PC-3 (cell line): Measurements from ENCODE around the gene ARHGAP27. TPM values are rescaled to one million over a fixed set of nuclear protein-coding genes. Genes with fewer than 3 reads are reported as not detected.

ENCODE experiments used
- ATAC-seq: fragments of 200-7000 bp; cut with Tn5 transposase; 2 replicates; pipeline ENCODE4 v1.9.1; 2020; ENCODE audit warnings: mild to moderate bottlenecking, moderate library complexity
- BruUV-seq: library from RNA; stranded (reverse); fragments of 400-500 nt; replicated peaks from 2 replicates; lab custom pipeline; 2021; lab: Mats Ljungman, UMichigan
- CTCF ChIA-PET: fragments of 300-600 bp; sonication (Branson Sonifier 250); formaldehyde crosslinking; loops from one replicate; lab custom pipeline; 2022; ENCODE audit warnings: antibody characterized with exemption; lab: Charles Lee
- POLR2A ChIA-PET: fragments of 300-600 bp; sonication (Branson Sonifier 250); formaldehyde crosslinking; loops from one replicate; lab custom pipeline; 2022; ENCODE audit warnings: antibody characterized with exemption; ENCODE audit not compliant: unreplicated experiment; lab: Charles Lee
- DNase-seq: peaks from one replicate; pipeline ENCODE4 v3.0.0-alpha.2; 2015
- H2AFZ ChIP-seq: fragments of 300-600 bp; sonication (generic); 2 replicates; pipeline ENCODE4 v1.6.0; 2016; ENCODE audit warnings: antibody characterized with exemption, low read length
- H3F3A ChIP-seq: fragments of 300-600 bp; sonication (generic); one replicate; pipeline ENCODE4 v1.6.0; 2017; ENCODE audit warnings: antibody characterized with exemption, low read length, control low read depth, mild to moderate bottlenecking; ENCODE audit not compliant: unreplicated experiment
- H3K27ac ChIP-seq: fragments of 300-600 bp; sonication (generic); 2 replicates; pipeline ENCODE4 v1.5.1; 2016; ENCODE audit warnings: mild to moderate bottlenecking, low read length
- H3K27me3 ChIP-seq: fragments of 300-600 bp; sonication (generic); 2 replicates; pipeline ENCODE4 v1.6.1; 2016; ENCODE audit warnings: low read length, mixed read lengths
- H3K36me3 ChIP-seq: fragments of 300-600 bp; sonication (generic); 2 replicates; pipeline ENCODE4 v1.6.1; 2016; ENCODE audit warnings: low read depth, mixed run types, low read length, mixed read lengths
- H3K4me1 ChIP-seq: fragments of 300-600 bp; sonication (generic); 2 replicates; pipeline ENCODE4 v1.5.1; 2016; ENCODE audit warnings: low read length; ENCODE audit not compliant: insufficient read depth
- H3K4me2 ChIP-seq: fragments of 300-600 bp; sonication (generic); 2 replicates; pipeline ENCODE4 v1.6.0; 2016; ENCODE audit warnings: low read length
- H3K4me3 ChIP-seq: fragments of 300-600 bp; sonication (generic); 2 replicates; pipeline ENCODE4 v1.5.1; 2016; ENCODE audit warnings: mild to moderate bottlenecking, low read length, mixed read lengths
- H3K79me2 ChIP-seq: fragments of 300-600 bp; sonication (generic); 2 replicates; pipeline ENCODE4 v1.6.1; 2017; ENCODE audit warnings: low read length, mixed read lengths
- H3K9ac ChIP-seq: fragments of 300-600 bp; sonication (generic); 2 replicates; pipeline ENCODE4 v1.6.0; 2016; ENCODE audit warnings: mild to moderate bottlenecking, low read length
- H3K9me2 ChIP-seq: fragments of 300-600 bp; sonication (generic); replicated peaks from 2 replicates; pipeline ENCODE4 v1.6.1; 2016; ENCODE audit warnings: mixed run types, low read length, mixed read lengths
- H3K9me3 ChIP-seq: fragments of 300-600 bp; sonication (generic); 2 replicates; pipeline ENCODE4 v1.6.1; 2016; ENCODE audit warnings: low read length, mixed read lengths
- H4K20me1 ChIP-seq: fragments of 300-600 bp; sonication (generic); 2 replicates; pipeline ENCODE4 v1.6.1; 2016; ENCODE audit warnings: low read length, mixed read lengths
- EZH2 ChIP-seq: fragments of 300-600 bp; sonication (generic); IDR thresholded peaks from one replicate; pipeline ENCODE4 v1.6.1; 2017; ENCODE audit warnings: antibody characterized with exemption, mild to moderate bottlenecking, low read length; ENCODE audit not compliant: unreplicated experiment
- EZH2phosphoT487 ChIP-seq: fragments of 300-600 bp; sonication (generic); IDR thresholded peaks from 2 replicates; pipeline ENCODE4 v1.6.1; 2018; ENCODE audit warnings: mild to moderate bottlenecking, antibody characterized with exemption, low read length, borderline replicate concordance
- intact Hi-C: fragments of 100-400 bp; cut with micrococcal nuclease; formaldehyde crosslinking; loops from 2 replicates; pipeline ENCODE4 v1.9.0; 2023
- total RNA-seq: library from RNA; depleted of rRNA; stranded (reverse); fragments of >200 nt; gene quantifications from 2 replicates; pipeline ENCODE4 v1.2.3, GENCODE V29; 2014
- TF ChIP-seq, protein P1 (sequence below): fragments of 300-600 bp; sonication (generic); conservative IDR thresholded peaks from 2 replicates; pipeline ENCODE4 v1.5.1; 2017; ENCODE audit warnings: antibody characterized with exemption, low read depth, mild to moderate bottlenecking, low read length

ARHGAP27 gene
- total RNA-seq, 1 experiment from 2014 or later: 119 TPM

DNA sequence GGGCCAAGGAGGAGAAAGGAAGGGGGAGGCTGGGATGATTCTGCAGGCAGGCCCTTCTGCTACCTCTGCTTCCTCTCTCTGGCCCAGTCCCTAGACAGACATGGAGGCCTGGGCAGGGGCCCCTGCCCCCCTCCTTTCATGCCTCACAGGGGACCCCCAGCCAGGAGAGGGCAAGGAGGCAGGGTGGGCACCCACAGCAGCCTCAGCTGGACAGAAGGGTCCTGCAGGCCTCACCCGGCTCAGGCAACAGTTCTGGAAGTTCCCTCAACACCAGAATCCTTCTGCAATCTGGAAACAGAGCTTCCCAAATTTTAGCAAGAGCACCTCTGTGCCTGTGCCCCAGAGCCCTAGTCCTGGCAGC lies 8.7 kb downstream of the ARHGAP27 start:
- peaks cover under 1% of the 10 kb centered on the region; the same call in 1 of the 2 replicates for H3K36me3 ChIP-seq
- ChIA-PET POLR2A (interaction anchor here (0.6 to 1.0 kb wide), 5 partner anchors 107 to 273 kb away, joined by 3 to 5 read pairs (median 4); partner anchors contain the start of gene MAP3K14), CTCF (interaction anchor here (0.7 kb wide), 1 partner anchor 226 kb away, joined by 9 read pairs; no protein-coding TSS in a partner anchor)
- no peaks in the 10 kb centered on the region for H3F3A ChIP-seq
- H3K4me3 ChIP-seq: peak overlapping the region; percentile 78
- peak overlapping the region; percentile 91 for H3K9ac ChIP-seq
- DNase-seq (no peak), ATAC-seq (peak; percentile 3; the same call in 1 of the 2 replicates)
- no peaks in the 10 kb centered on the region for H3K27me3 ChIP-seq
- intact Hi-C loops: loop anchor here (2.0 kb wide), 1 partner anchor 107 kb away; the partner anchor contains the start of gene MAP3K14
- H3K9me3 ChIP-seq: no peaks in the 10 kb centered on the region
- peak overlapping the region; percentile 94 for H3K4me2 ChIP-seq
- peaks cover 72% of the 10 kb centered on the region for H3K79me2 ChIP-seq
- H3K27ac ChIP-seq: peak overlapping the region; percentile 92
- peaks cover 43% of the 10 kb centered on the region for H4K20me1 ChIP-seq
- no TSS peak for BruUV-seq
- TF ChIP-seq, protein P1, sequence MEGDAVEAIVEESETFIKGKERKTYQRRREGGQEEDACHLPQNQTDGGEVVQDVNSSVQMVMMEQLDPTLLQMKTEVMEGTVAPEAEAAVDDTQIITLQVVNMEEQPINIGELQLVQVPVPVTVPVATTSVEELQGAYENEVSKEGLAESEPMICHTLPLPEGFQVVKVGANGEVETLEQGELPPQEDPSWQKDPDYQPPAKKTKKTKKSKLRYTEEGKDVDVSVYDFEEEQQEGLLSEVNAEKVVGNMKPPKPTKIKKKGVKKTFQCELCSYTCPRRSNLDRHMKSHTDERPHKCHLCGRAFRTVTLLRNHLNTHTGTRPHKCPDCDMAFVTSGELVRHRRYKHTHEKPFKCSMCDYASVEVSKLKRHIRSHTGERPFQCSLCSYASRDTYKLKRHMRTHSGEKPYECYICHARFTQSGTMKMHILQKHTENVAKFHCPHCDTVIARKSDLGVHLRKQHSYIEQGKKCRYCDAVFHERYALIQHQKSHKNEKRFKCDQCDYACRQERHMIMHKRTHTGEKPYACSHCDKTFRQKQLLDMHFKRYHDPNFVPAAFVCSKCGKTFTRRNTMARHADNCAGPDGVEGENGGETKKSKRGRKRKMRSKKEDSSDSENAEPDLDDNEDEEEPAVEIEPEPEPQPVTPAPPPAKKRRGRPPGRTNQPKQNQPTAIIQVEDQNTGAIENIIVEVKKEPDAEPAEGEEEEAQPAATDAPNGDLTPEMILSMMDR: no peak
- TF ChIP-seq EZH2 (no peak), EZH2phosphoT487 (no peak)
- peaks cover 39% of the 10 kb centered on the region for H3K4me1 ChIP-seq
- no peak overlapping the region for H2AFZ ChIP-seq
- H3K9me2 ChIP-seq: no peaks in the 10 kb centered on the region

DNA sequence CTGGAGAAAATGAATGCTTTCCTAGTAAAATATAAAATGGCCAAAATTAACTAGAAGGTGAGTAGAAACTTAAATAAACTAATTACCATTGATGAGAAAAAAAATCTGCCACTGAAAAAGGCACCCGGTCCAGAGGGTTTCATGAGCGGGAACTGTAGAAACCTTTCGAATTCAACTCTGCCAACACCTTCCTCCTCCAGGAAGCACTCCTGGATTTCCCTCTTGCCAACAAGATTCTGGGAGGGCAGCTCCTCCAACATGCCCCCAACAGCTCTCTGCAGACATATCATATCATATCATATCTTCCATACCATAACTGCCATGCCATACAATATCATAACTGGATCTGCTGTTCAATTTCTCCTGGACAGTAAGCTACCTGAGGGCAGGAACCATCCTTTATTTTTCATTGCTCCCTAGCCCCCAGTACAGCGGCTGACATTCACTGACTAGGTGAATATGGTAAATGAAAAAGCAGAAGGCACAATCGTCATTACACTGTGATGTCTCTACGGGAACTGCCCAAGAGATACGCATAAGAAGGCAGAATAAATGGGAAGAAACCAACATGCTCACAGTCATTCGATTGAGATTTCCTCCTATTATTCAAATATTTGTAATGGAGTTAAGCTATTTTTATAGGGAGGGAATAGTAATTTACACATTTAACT lies 9.2 kb downstream of the ARHGAP27 start:
- Histone ChIP-seq H3K4me1 (peaks cover 39% of the 10 kb centered on the region), H3K9ac (no peak overlapping the region), H3K4me3 (peak overlapping the region; percentile 78), H3K79me2 (peaks cover 78% of the 10 kb centered on the region), H3K36me3 (peaks cover 5% of the 10 kb centered on the region; the same call in 1 of the 2 replicates), H3K27me3 (no peaks in the 10 kb centered on the region), H3F3A (no peaks in the 10 kb centered on the region), H4K20me1 (peaks cover 48% of the 10 kb centered on the region), H3K4me2 (peak overlapping the region; percentile 94), H2AFZ (no peak overlapping the region), H3K27ac (no peak overlapping the region), H3K9me3 (no peaks in the 10 kb centered on the region), H3K9me2 (no peaks in the 10 kb centered on the region)
- peak; percentile 44 for DNase-seq
- TF ChIP-seq EZH2phosphoT487 (no peak), EZH2 (no peak)
- TF ChIP-seq, protein P1: no peak
- ChIA-PET CTCF (no interaction called here), POLR2A (interaction anchor here (0.6 to 1.0 kb wide), 5 partner anchors 107 to 273 kb away, joined by 3 to 5 read pairs (median 4); partner anchors contain the start of gene MAP3K14)
- ATAC-seq: peak; percentile 0; the same call in 1 of the 2 replicates
- no TSS peak for BruUV-seq
- intact Hi-C loops: no loop called here
